BJ (cell line): Measurements from ENCODE around the gene PTPRU. TPM values are rescaled to one million over a fixed set of nuclear protein-coding genes. Genes with fewer than 3 reads are reported as not detected.

ENCODE experiments used
- CTCF ChIA-PET: fragments of 350-600 bp; formaldehyde crosslinking; extraction: SDS; loops from one replicate; lab custom pipeline; 2021; ENCODE audit warnings: antibody characterized with exemption, inconsistent platforms; lab: Yijun Ruan, JAX
- POLR2A ChIA-PET: fragments of 300-600 bp; sonication (Branson Sonifier 250); formaldehyde crosslinking; extraction: SDS; loops from one replicate; lab custom pipeline; 2021; ENCODE audit warnings: antibody characterized with exemption; lab: Charles Lee
- DNase-seq: peaks from one replicate; pipeline ENCODE4 v3.0.0-alpha.2; 2011; ENCODE audit warnings: low read depth
- H3K27me3 ChIP-seq: 2 replicates; pipeline ENCODE4 v1.6.0; 2011; ENCODE audit warnings: low read length; ENCODE audit not compliant: control insufficient read depth, insufficient read depth
- H3K36me3 ChIP-seq: 2 replicates; pipeline ENCODE4 v1.5.1; 2011; ENCODE audit warnings: low read length; ENCODE audit not compliant: control insufficient read depth, insufficient read depth
- H3K4me3 ChIP-seq: 2 replicates; pipeline ENCODE4 v1.5.1; 2011; ENCODE audit warnings: low read depth, mild to moderate bottlenecking, control low read depth, low read length
- CTCF ChIP-seq: IDR thresholded peaks from 2 replicates; pipeline ENCODE4 v1.5.1; 2011; ENCODE audit warnings: low read depth, mild to moderate bottlenecking, control low read depth, inconsistent platforms, low read length, moderate library complexity; ENCODE audit not compliant: insufficient read depth
- polyA plus RNA-seq: library from polyadenylated mRNA; depleted of rRNA; stranded (reverse); fragments of >200 nt; gene quantifications from 2 replicates; pipeline ENCODE4 v1.2.3, GENCODE V29; 2011

Gene PTPRU
- polyA plus RNA-seq, 1 experiment: 19.8 TPM

- CTCF ChIA-PET: interaction anchor here (1.1 kb wide), 1 partner anchor 16 kb away, joined by 3 read pairs; no protein-coding TSS in a partner anchor
- Histone ChIP-seq H3K27me3 (no peaks in the 10 kb centered on the region), H3K36me3 (peaks cover 25% of the 10 kb centered on the region), H3K4me3 (no peak overlapping the region)
- DNase-seq: no peak
- TF ChIP-seq CTCF: no peak
- POLR2A ChIA-PET: no interaction called here
Measured at GRCh38 chr1:29322861-29323585, 86.7 kb downstream of the PTPRU start.

- POLR2A ChIA-PET: no interaction called here
- Histone ChIP-seq H3K4me3 (no peak overlapping the region), H3K36me3 (peaks cover 22% of the 10 kb centered on the region), H3K27me3 (no peaks in the 10 kb centered on the region)
- CTCF ChIA-PET: no interaction called here
- no peak for TF ChIP-seq CTCF
- no peak for DNase-seq
Measured at GRCh38 chr1:29323636-29324035, 87.3 kb downstream of the PTPRU start.

- no peak for DNase-seq
- Histone ChIP-seq H3K4me3 (no peak overlapping the region), H3K36me3 (peaks cover 22% of the 10 kb centered on the region), H3K27me3 (no peaks in the 10 kb centered on the region)
- ChIA-PET CTCF (no interaction called here), POLR2A (no interaction called here)
- TF ChIP-seq CTCF: no peak
Measured at GRCh38 chr1:29324202-29324601, 87.9 kb downstream of the PTPRU start.

- Histone ChIP-seq H3K36me3 (peaks cover 21% of the 10 kb centered on the region), H3K27me3 (no peaks in the 10 kb centered on the region), H3K4me3 (no peak overlapping the region)
- ChIA-PET POLR2A (no interaction called here), CTCF (no interaction called here)
- TF ChIP-seq CTCF: no peak
- no peak for DNase-seq
Measured at GRCh38 chr1:29324771-29325351, 88.5 kb downstream of the PTPRU start.

GRCh38 chr1:29325675-29326074 lies 89.4 kb downstream of the PTPRU start:
- POLR2A ChIA-PET: no interaction called here

More at GRCh38 chr1:29325675-29326074, 89.4 kb downstream of the PTPRU start:
- DNase-seq: no peak
- no peak for TF ChIP-seq CTCF
- no peaks in the 10 kb centered on the region for H3K27me3 ChIP-seq
- H3K4me3 ChIP-seq: no peak overlapping the region
- CTCF ChIA-PET: no interaction called here
- peaks cover 15% of the 10 kb centered on the region for H3K36me3 ChIP-seq
